Spleen (tissue), 7 donors: ENCODE measurements around the gene C22orf39.

Source experiments
- CTCF ChIP-seq, 11 experiments: fragments of 200-600 bp in 7 of 11; fragments of 450-650 bp in 4 of 11; sonication (generic) in 4 of 11; IDR thresholded peaks in 8 of 11; conservative IDR thresholded peaks in 3 of 11; 1 replicate in 7 of 11; 2 replicates in 4 of 11; pipeline versions ENCODE4 v1.4.0 to v1.8.0; 2016 to 2021; ENCODE audit warnings: antibody characterized with exemption in 11 of 11, inconsistent platforms in 4 of 11, mild to moderate bottlenecking in 1 of 11
- POLR2A ChIP-seq, 3 donors: fragments of 450-650 bp; IDR thresholded peaks; one replicate each; pipeline ENCODE4 v1.5.1; 2017; ENCODE audit warnings: antibody characterized with exemption in 3 of 3, mild to moderate bottlenecking in 1 of 3
- POLR2AphosphoS5 ChIP-seq, 3 donors: sonication (generic); formaldehyde crosslinking; IDR thresholded peaks; one replicate each; pipeline ENCODE4 v1.5.1; 2017; ENCODE audit warnings: antibody characterized with exemption in 3 of 3
- donor health status: DM: no; HTN: no; CAD: no; lungs with moderate emphysema.
- donor health status: DM: no; HTN: no; CAD: no.
- donor health status: DM: no; HTN: no; CAD: no.

DNA sequence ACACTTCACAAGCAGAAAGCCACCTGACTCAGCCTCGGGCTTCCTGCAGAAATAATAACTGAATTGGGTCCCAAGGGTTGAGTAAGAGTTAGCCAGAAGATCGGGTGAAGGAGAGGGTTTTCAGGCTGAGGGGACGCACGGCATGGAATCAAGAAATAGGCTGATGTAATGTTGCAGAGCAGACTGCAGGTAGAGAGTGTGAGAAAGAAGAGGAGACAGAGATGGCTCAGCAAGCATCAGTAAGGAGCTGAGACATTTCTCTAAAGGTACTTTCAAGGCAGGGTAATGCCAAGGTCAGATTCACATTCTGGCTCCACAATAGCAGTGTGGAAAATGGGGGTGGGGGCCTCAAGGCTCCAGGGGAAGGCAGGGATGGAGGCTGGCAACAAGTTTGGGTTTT lies 34.6 kb downstream of the C22orf39 start:
- TF ChIP-seq POLR2A (IDR thresholded peaks at IDR 0.05) = no peak
- no peak for TF ChIP-seq CTCF (IDR thresholded peaks at IDR 0.05 in 8 of 11, conservative IDR thresholded peaks at IDR 0.05 in 3 of 11)
- no peak for TF ChIP-seq POLR2AphosphoS5 (IDR thresholded peaks at IDR 0.05)
